CD4-positive, alpha-beta T cell (primary cell): Measurements from ENCODE around the gene BNC1. TPM values are rescaled to one million over a fixed set of nuclear protein-coding genes. Genes with fewer than 3 reads are reported as not detected.

Source experiments
- ATAC-seq: fragments of 200-7000 bp; cut with Tn5 transposase; one replicate; pipeline ENCODE4 v1.10.0; 2022; ENCODE audit warnings: mild to moderate bottlenecking; ENCODE audit not compliant: poor library complexity
- CTCF ChIA-PET: fragments of 350-600 bp; sonication (Branson Sonifier 250); formaldehyde crosslinking; loops from one replicate; lab custom pipeline; 2021; ENCODE audit warnings: antibody characterized with exemption, inconsistent platforms; lab: Charles Lee
- POLR2A ChIA-PET: fragments of 350-600 bp; sonication (Branson Sonifier 250); formaldehyde crosslinking; loops from one replicate; lab custom pipeline; 2021; ENCODE audit warnings: antibody characterized with exemption, inconsistent platforms; lab: Charles Lee
- DNase-seq, 14 experiments: peaks; one replicate each; pipeline ENCODE4 v3.0.0-alpha.2; 2013 to 2020; ENCODE audit warnings: mixed read lengths in 2 of 14
- H3K27ac ChIP-seq, 2 donors: one replicate each; pipeline versions ENCODE4 v1.5.1 to v1.7.0; 2013; ENCODE audit warnings: low read length in 2 of 2, low read depth in 1 of 2, mild to moderate bottlenecking in 1 of 2
- H3K27me3 ChIP-seq, 2 experiments: 1 replicate in 1 of 2; 2 replicates in 1 of 2; pipeline versions ENCODE4 v1.6.1 to v1.7.0; 2013; ENCODE audit warnings: low read length in 2 of 2, control low read depth in 1 of 2, mild to moderate bottlenecking in 1 of 2, moderate library complexity in 1 of 2; ENCODE audit not compliant: insufficient read depth in 2 of 2, control insufficient read depth in 1 of 2
- H3K36me3 ChIP-seq: one replicate; pipeline ENCODE4 v1.6.1; 2013; ENCODE audit warnings: low read length, control low read depth; ENCODE audit not compliant: insufficient read depth
- H3K4me1 ChIP-seq: one replicate; pipeline ENCODE4 v1.6.1; 2013; ENCODE audit warnings: low read length, control low read depth; ENCODE audit not compliant: insufficient read depth
- H3K4me3 ChIP-seq: one replicate; pipeline ENCODE4 v1.5.1; 2013; ENCODE audit warnings: mild to moderate bottlenecking, low read length, moderate library complexity
- H3K9me3 ChIP-seq, 2 experiments: 1 replicate in 1 of 2; 2 replicates in 1 of 2; pipeline versions ENCODE4 v1.6.1 to v1.7.0; 2013; ENCODE audit warnings: low read length in 2 of 2, mild to moderate bottlenecking in 2 of 2, control low read depth in 1 of 2, moderate library complexity in 1 of 2; ENCODE audit not compliant: control insufficient read depth in 1 of 2, insufficient read depth in 1 of 2
- H3K27ac Mint-ChIP-seq: one replicate; pipeline ENCODE4 v1.8.0; 2020; ENCODE audit warnings: mixed read lengths
- H3K27me3 Mint-ChIP-seq: one replicate; pipeline ENCODE4 v1.8.0; 2021; ENCODE audit warnings: mixed read lengths
- H3K36me3 Mint-ChIP-seq: one replicate; pipeline ENCODE4 v1.8.0; 2021; ENCODE audit warnings: low read depth, mixed read lengths
- H3K4me1 Mint-ChIP-seq: one replicate; pipeline ENCODE4 v1.8.0; 2021; ENCODE audit warnings: low read depth, mixed read lengths
- H3K4me3 Mint-ChIP-seq: one replicate; pipeline ENCODE4 v1.8.0; 2020; ENCODE audit warnings: mild to moderate bottlenecking, mixed read lengths
- H3K9me3 Mint-ChIP-seq: one replicate; pipeline ENCODE4 v1.8.0; 2020; ENCODE audit warnings: mixed read lengths
- CTCF ChIP-seq: fragments of 200-600 bp; IDR thresholded peaks from one replicate; pipeline ENCODE4 v1.8.0; 2022; ENCODE audit warnings: antibody characterized with exemption, mild to moderate bottlenecking
- intact Hi-C, 2 experiments: fragments of 100-400 bp; cut with DNase I in 1 of 2; cut with micrococcal nuclease in 1 of 2; formaldehyde crosslinking; loops; one replicate each; pipeline versions ENCODE4 v1.15.1 to v1.9.0; 2023 to 2025; cut with DNase I, micrococcal nuclease
- total RNA-seq, 174 experiments: library from RNA in 2 of 174; stranded (reverse) in 2 of 174; gene quantifications; one replicate each; pipeline ENCODE4 v1.2.3 and lab custom pipeline; 2021 to 2026

BNC1 gene
- total RNA-seq, 2 experiments from 2014 or later: not detected

- peaks cover 0 to 5% of the 10 kb centered on the region in 2 experiments for H3K9me3 ChIP-seq
- H3K4me1 ChIP-seq: no peaks in the 10 kb centered on the region
- intact Hi-C loops: no loop called here
- Mint-ChIP-seq H3K36me3 (no peaks in the 10 kb centered on the region), H3K9me3 (no peaks in the 10 kb centered on the region), H3K4me1 (no peaks in the 10 kb centered on the region), H3K4me3 (no peak overlapping the region), H3K27ac (no peak overlapping the region), H3K27me3 (peaks cover 62% of the 10 kb centered on the region)
- ChIA-PET POLR2A (no interaction called here), CTCF (no interaction called here)
- no peak overlapping the region for H3K27ac ChIP-seq
- no peak overlapping the region for H3K4me3 ChIP-seq
- no peak for TF ChIP-seq CTCF
- ATAC-seq (no peak), DNase-seq (no peak)
- peaks cover 5 to 10% of the 10 kb centered on the region in 2 experiments for H3K27me3 ChIP-seq
- H3K36me3 ChIP-seq: no peaks in the 10 kb centered on the region
Observed at GRCh38 chr15:83293201-83293600, 8.7 kb upstream of the BNC1 start.

GRCh38 chr15:83292317-83292716 lies 7.9 kb upstream of the BNC1 start:
- H3K4me3 Mint-ChIP-seq: no peak overlapping the region
- Histone ChIP-seq H3K9me3 (peaks cover 0 to 5% of the 10 kb centered on the region in 2 experiments), H3K27me3 (peaks cover 5 to 15% of the 10 kb centered on the region in 2 experiments), H3K4me3 (no peak overlapping the region), H3K36me3 (no peaks in the 10 kb centered on the region), H3K27ac (no peak overlapping the region), H3K4me1 (no peaks in the 10 kb centered on the region)
- peaks cover 66% of the 10 kb centered on the region for H3K27me3 Mint-ChIP-seq
- ChIA-PET CTCF (no interaction called here), POLR2A (no interaction called here)
- TF ChIP-seq CTCF: no peak
- no peak overlapping the region for H3K27ac Mint-ChIP-seq
- no peaks in the 10 kb centered on the region for H3K36me3 Mint-ChIP-seq
- intact Hi-C loops: no loop called here
- ATAC-seq: no peak
- no peaks in the 10 kb centered on the region for H3K9me3 Mint-ChIP-seq
- H3K4me1 Mint-ChIP-seq: no peaks in the 10 kb centered on the region
- no peak for DNase-seq

- no peak overlapping the region for H3K4me3 Mint-ChIP-seq
- peaks cover 0 to 6% of the 10 kb centered on the region in 2 experiments for H3K9me3 ChIP-seq
- H3K36me3 Mint-ChIP-seq: no peaks in the 10 kb centered on the region
- peaks cover 69% of the 10 kb centered on the region for H3K27me3 Mint-ChIP-seq
- ChIA-PET POLR2A (interaction anchor here (0.6 kb wide), 1 partner anchor 730 kb away, joined by 4 read pairs; no protein-coding TSS in a partner anchor), CTCF (no interaction called here)
- ATAC-seq: no peak
- no peak for TF ChIP-seq CTCF
- H3K4me1 Mint-ChIP-seq: peaks cover 6% of the 10 kb centered on the region
- H3K4me3 ChIP-seq: no peak overlapping the region
- H3K27ac ChIP-seq: no peak overlapping the region
- no peaks in the 10 kb centered on the region for H3K9me3 Mint-ChIP-seq
- no peaks in the 10 kb centered on the region for H3K36me3 ChIP-seq
- no peak for DNase-seq
- peaks cover 19 to 30% of the 10 kb centered on the region in 2 experiments for H3K27me3 ChIP-seq
- intact Hi-C loops: no loop called here
- no peaks in the 10 kb centered on the region for H3K4me1 ChIP-seq
- no peak overlapping the region for H3K27ac Mint-ChIP-seq
Observed at GRCh38 chr15:83290236-83290635, 5.8 kb upstream of the BNC1 start.
